SJSA1 (cell line): ENCODE results near the gene RALB. TPM values are rescaled to one million over a fixed set of nuclear protein-coding genes. Genes with fewer than 3 reads are reported as not detected.
"Not testable (repeated sequence)": the region's sequence is repeated elsewhere in the genome, so short reads cannot be mapped to it uniquely, and the experiment has no call there.

ENCODE experiments used
- DNase-seq, 2 experiments: peaks; one replicate each; pipeline ENCODE4 v3.0.0-alpha.2; 2015 to 2020; ENCODE audit warnings: low spot score in 2 of 2, low read depth in 1 of 2
- H3K27ac ChIP-seq: fragments of 250-450 bp; sonication (Bioruptor Pico); 2 replicates; pipeline ENCODE4 v1.5.1; 2020; ENCODE audit warnings: mild to moderate bottlenecking, moderate library complexity
- H3K27me3 ChIP-seq: fragments of 250-450 bp; sonication (Bioruptor Pico); replicated peaks from 2 replicates; pipeline ENCODE4 v1.5.1; 2020; ENCODE audit warnings: mild to moderate bottlenecking, moderate library complexity
- H3K36me3 ChIP-seq: fragments of 250-450 bp; sonication (Bioruptor Pico); 2 replicates; pipeline ENCODE4 v1.5.1; 2020; ENCODE audit warnings: mild to moderate bottlenecking
- H3K4me1 ChIP-seq: fragments of 250-450 bp; sonication (Bioruptor Pico); replicated peaks from 2 replicates; pipeline ENCODE4 v1.6.1; 2021; ENCODE audit warnings: mild to moderate bottlenecking
- H3K4me3 ChIP-seq: fragments of 250-450 bp; sonication (Bioruptor Pico); 2 replicates; pipeline ENCODE4 v1.5.1; 2020; ENCODE audit warnings: mild to moderate bottlenecking
- H3K9me3 ChIP-seq: fragments of 250-450 bp; sonication (Bioruptor Pico); replicated peaks from 2 replicates; pipeline ENCODE4 v1.5.1; 2020; ENCODE audit warnings: mild to moderate bottlenecking
- total RNA-seq: library from RNA; depleted of rRNA; stranded (reverse); fragments of >200 nt; shearing (Covaris generic); gene quantifications from 2 replicates; pipeline ENCODE4 v1.2.3, GENCODE V29; 2014

Gene RALB
- total RNA-seq, 1 experiment from 2014 or later, result 84.7 TPM

DNA sequence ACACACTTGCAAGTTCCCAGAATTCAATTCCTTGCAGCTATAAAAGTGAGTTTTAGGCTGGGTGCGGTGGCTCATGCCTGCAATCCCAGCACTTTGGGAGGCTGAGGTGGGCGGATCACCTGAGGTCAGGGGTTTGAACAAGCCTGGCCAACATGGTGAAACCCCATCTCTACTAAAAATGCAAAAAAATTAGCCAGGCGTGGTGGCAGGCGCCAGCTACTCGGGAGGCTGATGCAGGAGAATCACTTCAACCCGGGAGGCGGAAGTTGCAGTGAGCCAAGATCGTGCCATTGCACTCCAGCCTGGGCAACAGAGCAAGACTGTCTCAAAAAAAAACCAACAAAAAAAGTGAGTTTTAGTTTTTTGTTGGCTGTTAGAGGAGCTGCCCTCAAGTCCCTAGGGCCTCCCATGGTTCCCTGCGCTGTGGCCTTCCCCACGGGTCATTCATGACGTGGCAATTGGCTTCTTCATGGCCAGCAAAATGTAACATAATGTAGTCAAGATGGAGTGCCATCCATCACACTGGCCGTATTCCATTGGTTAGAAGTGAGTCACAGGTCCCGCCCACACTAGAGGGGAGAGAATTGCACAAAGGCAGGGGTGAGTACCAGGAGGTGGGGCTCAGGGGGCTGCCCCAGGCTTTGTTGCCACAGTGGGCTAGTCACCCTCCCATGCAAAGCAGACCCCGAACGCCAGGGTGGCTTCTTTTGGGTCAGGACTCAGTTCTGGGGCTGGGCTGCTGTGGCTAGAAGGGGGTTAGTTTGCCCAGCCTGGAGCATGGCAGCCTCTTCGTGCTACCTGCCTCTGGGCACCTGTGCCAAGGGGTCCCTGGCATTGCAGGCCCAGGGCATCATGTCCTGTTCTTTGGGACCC, 55.6 kb downstream of the RALB start:
- Histone ChIP-seq H3K27ac (no peak overlapping the region), H3K9me3 (no peaks in the 10 kb centered on the region), H3K36me3 (peaks cover 71% of the 10 kb centered on the region), H3K4me3 (no peak overlapping the region), H3K27me3 (no peaks in the 10 kb centered on the region), H3K4me1 (peaks cover 26% of the 10 kb centered on the region)
- no peak for DNase-seq

DNA sequence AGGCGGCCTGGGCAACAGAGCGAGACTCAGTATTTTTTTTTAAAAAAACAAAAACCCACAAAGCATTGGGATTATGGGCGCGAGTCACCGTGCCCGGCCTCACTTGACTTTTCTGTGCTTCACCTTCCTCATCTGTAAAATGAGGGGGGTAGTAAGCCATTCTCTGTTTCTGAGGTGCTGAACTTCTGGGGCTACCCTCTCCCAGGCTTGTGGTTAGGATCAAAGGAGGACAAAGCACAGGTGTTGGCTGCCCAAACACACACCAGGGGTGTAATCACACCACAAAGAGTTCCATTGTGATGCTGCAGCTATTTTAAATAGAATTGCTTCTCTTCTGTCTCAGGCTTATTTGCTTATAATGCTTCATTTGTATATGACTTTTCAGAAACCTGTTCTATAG, 57.5 kb downstream of the RALB start:
- peaks cover 21% of the 10 kb centered on the region for H3K4me1 ChIP-seq
- H3K36me3 ChIP-seq, result peaks cover 74% of the 10 kb centered on the region
- no peak overlapping the region for H3K27ac ChIP-seq
- H3K4me3 ChIP-seq, result no peak overlapping the region
- no peaks in the 10 kb centered on the region for H3K27me3 ChIP-seq
- DNase-seq, result no peak
- H3K9me3 ChIP-seq, result no peaks in the 10 kb centered on the region

DNA sequence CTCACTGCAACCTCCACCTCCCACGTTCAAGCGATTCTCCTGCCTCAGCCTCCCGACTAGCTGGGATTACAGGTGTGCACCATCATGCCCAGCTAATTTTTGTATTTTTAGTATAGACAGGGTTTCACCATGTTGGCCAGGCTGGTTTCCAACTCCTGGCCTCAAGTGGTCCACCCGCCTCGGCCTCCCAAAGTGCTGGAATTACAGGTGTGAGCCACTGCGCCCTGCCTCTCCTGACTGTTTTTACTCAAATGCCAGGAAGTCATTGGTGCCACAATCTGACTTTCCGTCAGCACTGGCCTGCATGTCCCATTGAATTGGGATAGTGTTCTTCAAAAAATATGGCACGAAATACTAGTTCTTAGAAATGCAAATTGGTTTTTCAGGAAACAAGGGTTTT, 58.2 kb downstream of the RALB start:
- Histone ChIP-seq H3K4me1 (peaks cover 15% of the 10 kb centered on the region), H3K36me3 (peaks cover 72% of the 10 kb centered on the region)
- not testable (repeated sequence) for H3K4me3 ChIP-seq, DNase-seq, H3K27ac ChIP-seq, H3K9me3 ChIP-seq, H3K27me3 ChIP-seq

DNA sequence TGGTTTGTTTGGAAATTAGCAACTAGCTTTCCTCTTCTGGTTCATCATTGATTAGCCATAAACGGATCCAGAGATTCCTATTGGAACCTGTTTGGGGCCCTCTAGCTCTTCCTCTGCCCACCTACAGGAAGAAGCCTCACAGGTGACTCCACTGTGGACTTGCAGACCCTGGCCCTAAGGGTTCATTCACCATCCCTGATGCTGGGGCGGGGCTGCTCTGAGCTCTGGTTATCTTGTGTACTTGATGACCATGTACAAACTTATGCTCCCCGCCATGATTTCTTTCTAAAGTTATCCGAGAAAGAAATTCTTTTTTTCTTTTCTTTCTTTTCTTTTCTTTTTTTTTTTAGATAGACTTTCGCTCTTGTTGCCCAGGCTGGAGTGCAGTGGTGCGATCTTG, 59.4 kb downstream of the RALB start:
- Histone ChIP-seq H3K36me3 (peaks cover 70% of the 10 kb centered on the region), H3K27me3 (no peaks in the 10 kb centered on the region), H3K27ac (no peak overlapping the region), H3K4me3 (no peak overlapping the region), H3K9me3 (no peaks in the 10 kb centered on the region), H3K4me1 (peaks cover 15% of the 10 kb centered on the region)
- no peak for DNase-seq

DNA sequence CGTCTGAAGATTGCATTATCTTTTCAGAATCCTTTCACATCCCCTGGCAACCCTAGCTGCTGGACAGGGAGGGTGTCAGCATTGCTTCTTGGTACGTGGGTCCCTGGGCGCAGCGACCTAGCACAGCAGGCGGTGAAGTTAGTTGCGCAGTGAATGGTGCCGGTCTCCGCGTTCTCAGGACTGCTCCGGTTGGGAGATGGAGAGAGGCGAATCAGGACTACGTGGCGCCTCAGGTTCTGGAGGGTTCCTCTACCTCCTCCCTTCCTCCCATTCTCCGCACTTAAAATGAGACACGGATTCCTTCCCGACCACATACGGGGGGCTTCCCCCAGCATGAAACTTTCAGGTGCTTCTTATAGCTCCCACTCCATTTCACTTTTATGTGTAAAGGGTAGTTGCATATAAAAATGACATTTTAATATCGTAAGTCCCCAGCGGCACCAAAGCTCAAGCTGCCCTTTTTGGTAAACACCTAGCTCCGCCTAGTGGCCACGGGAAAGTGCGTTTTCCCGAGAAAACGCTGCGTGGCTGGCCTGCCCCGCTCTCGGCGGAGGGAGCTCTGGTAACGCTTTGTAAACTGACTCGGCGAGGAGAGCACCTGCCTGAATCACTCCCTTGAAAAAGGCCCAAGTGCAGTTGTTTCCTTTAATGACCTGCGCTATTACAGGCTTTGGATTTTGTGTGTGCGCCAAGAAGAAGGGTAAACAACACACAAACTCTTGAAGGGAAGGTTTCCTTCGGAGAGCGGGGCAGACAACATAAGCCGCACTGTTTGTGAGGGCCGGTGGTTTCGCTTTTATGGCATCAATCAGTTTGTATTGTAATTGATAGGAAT, 60.4 kb downstream of the RALB start:
- peaks cover 15% of the 10 kb centered on the region for H3K4me1 ChIP-seq
- H3K27me3 ChIP-seq, result no peaks in the 10 kb centered on the region
- peak; percentile 75 to 84 for DNase-seq
- peak overlapping the region; percentile 12 for H3K4me3 ChIP-seq
- H3K27ac ChIP-seq, result 0 out of 2 replicates have a peak overlapping the region, but pooled peaks have one; percentile 3
- peaks cover 60% of the 10 kb centered on the region for H3K36me3 ChIP-seq
- H3K9me3 ChIP-seq, result no peaks in the 10 kb centered on the region

DNA sequence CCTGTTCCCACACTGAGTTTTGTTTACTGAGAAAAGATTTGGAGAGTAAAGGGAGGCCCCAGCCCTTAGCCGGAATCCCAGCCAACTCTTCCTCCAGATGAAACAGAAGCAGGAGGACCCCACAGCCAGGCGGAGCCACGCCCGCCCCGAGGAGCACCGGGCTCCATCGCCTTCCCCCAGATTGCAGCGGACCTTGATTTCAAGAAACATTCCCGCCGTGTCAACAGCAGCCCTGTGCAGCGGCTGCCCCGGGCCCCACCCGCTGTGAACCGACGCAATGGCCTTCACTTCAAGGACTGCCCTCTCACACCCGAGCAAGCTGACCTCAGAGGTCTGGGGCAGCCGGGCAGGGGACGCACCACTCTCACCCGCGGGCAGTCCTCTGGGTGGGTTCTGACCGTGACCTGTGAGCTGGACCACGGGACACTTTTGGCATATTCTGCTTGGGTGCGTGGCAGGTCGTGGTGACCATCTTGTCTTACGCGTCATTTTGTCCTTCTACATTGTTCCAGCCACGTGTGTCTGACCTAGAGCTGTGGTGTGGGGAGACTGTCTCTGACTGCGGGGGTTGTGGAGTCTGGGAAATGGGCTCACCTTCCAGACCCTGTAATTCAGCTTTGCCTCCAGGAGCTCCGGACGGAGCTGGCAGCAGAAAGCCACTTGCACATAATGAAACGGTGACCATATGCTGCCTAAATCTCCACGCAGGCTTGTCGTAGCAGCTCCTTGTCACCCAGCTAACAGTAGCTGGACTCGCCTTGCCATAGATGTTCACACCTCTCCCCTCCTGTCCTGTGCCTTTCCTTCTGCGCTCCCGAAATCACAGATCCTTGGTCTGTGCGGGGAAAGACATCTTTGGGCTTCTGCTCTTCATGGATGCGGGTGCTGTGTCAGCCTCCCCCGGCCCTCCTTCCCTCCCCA, 61.3 kb downstream of the RALB start:
- Histone ChIP-seq H3K4me3 (no peak overlapping the region), H3K4me1 (peaks cover 15% of the 10 kb centered on the region), H3K27me3 (no peaks in the 10 kb centered on the region), H3K9me3 (no peaks in the 10 kb centered on the region), H3K27ac (no peak overlapping the region), H3K36me3 (peaks cover 53% of the 10 kb centered on the region)
- DNase-seq, result no peak

DNA sequence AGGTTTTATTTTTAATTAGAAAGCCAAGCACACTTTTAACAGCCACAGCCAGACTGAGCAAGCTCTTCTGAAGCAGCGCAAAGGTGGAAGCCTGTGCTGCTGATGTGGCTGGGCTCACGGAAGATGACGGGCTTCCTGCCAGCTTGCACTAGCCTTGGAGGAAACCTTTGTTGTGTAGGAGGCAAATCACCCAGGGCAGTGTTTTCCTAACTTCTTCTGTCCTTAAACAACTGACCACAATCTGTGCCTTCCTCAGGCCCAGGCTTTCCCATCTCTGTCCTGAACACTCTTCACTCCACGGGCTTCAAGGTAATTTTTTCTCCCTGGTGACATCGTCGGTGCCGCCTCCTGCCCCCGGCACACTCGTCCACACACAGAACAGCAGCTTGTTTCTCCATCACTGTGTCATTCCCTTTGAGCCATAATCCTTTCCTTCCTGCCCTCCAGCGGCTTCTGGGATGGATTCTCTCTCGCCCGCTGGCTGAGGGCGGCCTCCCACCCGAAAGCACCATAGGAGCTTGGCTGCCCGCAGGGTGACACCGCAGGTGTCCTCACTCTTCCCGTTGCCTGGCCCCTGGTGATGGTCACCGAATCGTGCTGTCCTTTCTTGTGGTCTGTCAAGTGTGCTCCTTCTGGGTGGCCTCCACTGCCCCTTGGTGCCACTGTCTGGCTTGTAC, 62.2 kb downstream of the RALB start:
- Histone ChIP-seq H3K4me3 (no peak overlapping the region), H3K27me3 (no peaks in the 10 kb centered on the region), H3K27ac (no peak overlapping the region), H3K36me3 (peaks cover 50% of the 10 kb centered on the region), H3K9me3 (no peaks in the 10 kb centered on the region), H3K4me1 (peaks cover 15% of the 10 kb centered on the region)
- no peak for DNase-seq

DNA sequence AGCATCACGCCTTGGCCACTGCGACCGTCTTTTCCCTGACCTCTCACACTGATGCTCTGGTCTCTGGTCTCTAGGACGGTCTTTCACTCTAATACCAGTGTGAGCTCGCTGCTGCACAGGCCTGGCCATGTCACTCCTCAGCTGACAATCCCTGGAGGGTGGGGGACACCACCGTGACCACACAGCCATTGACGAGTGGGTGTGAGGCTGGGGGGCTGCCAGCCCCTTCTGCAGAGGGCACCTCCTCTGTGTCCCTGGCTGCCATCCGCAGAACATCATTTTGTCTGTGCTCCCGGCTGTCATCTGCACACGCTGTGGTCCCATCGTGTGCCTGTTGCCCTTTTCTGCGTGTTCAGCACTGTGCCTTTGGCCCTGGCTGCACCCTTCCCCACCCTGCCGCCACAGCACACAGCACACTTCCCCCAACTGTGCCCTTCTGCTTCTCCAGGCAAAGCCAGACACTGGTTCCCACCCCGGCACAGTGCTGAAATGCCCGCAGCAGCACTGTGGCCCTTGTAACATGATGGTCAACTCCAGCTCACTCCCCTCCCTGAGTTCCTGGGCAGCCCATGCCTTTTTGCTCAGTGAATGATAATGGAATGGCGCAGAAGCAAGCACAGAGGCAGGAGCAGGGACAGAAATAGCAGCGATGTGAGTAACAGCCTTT, 62.8 kb downstream of the RALB start:
- H3K27me3 ChIP-seq, result no peaks in the 10 kb centered on the region
- no peak overlapping the region for H3K27ac ChIP-seq
- no peaks in the 10 kb centered on the region for H3K9me3 ChIP-seq
- H3K4me3 ChIP-seq, result no peak overlapping the region
- DNase-seq, result no peak
- peaks cover 44% of the 10 kb centered on the region for H3K36me3 ChIP-seq
- H3K4me1 ChIP-seq, result peaks cover 12% of the 10 kb centered on the region

DNA sequence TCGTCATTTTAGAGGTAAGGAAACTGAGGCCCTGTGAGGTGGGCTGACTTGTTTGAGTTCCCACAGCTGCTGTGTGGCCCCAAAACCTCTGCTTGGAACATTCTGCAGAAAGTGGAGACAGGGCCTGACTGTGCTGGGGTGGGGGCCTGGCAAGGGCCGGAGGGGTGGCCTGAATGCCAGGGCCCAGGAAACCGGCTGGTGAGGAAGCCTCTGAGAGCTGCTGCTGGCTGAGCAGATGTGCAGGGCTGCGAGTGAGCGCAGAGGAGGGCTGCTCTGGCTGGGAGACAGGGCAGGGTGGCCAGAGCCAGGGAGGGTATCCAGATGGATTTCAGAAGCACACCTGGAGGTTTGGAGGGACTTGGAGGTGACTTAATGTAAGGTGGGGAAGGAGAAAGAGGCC, 63.4 kb downstream of the RALB start:
- Histone ChIP-seq H3K4me1 (peaks cover 10% of the 10 kb centered on the region), H3K9me3 (no peaks in the 10 kb centered on the region), H3K27ac (no peak overlapping the region), H3K4me3 (no peak overlapping the region), H3K36me3 (peaks cover 38% of the 10 kb centered on the region), H3K27me3 (no peaks in the 10 kb centered on the region)
- no peak for DNase-seq

DNA sequence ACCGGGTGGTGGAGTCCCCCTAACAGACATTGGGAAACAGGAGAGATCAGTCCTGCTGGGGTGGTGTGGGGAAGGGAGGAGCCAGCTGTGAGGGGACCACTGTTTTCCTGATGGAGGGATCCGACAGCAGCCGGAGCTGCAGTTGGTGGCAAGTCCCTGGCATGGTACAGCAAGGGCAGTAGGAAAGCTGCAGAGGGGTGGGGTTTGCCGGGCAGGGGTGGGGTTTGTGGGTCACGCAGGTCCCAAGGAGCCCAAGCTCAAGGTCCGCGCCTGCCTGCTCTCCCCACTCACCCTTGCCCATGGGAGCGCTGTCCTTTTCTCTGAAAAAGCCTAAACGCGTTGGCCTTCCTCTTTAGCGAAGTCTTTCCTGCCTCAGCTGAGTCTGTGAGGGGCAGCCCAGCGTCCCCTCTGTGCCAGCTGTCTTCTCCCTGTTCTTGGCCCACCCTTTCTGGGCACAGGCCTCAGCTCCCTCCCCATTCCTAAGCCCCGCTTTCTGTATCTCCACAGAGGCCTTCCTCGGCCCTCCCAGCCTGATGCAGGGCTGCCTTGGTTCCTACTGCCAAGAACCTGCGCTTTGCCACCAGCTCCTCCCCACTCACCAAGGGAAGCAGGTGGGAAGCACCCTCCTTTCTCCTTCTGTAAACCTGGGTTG, 64.0 kb downstream of the RALB start:
- Histone ChIP-seq H3K36me3 (peaks cover 34% of the 10 kb centered on the region), H3K27me3 (no peaks in the 10 kb centered on the region), H3K4me1 (peaks cover 10% of the 10 kb centered on the region), H3K4me3 (no peak overlapping the region), H3K27ac (no peak overlapping the region), H3K9me3 (no peaks in the 10 kb centered on the region)
- no peak for DNase-seq

DNA sequence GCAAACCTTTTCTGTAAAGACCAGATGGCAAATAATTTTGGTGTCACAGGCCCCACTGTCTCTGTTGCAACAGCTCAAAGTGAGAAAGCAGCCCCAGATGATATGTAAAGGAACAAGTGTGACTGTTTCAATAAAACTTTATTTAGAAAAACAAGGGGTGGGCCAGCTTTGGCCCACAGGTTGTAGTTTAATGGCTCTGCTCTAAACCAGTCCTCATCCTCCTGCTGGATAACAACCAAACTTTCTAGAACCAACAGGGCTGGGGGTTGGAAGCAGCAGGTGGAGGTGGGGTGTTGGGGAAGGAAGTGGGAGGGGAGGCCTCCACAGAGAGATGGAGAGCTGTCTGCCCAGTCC, 64.5 kb downstream of the RALB start:
- H3K27me3 ChIP-seq, result no peaks in the 10 kb centered on the region
- no peak overlapping the region for H3K27ac ChIP-seq
- H3K9me3 ChIP-seq, result no peaks in the 10 kb centered on the region
- peaks cover 34% of the 10 kb centered on the region for H3K36me3 ChIP-seq
- H3K4me1 ChIP-seq, result peaks cover 10% of the 10 kb centered on the region
- no peak overlapping the region for H3K4me3 ChIP-seq
- no peak for DNase-seq

DNA sequence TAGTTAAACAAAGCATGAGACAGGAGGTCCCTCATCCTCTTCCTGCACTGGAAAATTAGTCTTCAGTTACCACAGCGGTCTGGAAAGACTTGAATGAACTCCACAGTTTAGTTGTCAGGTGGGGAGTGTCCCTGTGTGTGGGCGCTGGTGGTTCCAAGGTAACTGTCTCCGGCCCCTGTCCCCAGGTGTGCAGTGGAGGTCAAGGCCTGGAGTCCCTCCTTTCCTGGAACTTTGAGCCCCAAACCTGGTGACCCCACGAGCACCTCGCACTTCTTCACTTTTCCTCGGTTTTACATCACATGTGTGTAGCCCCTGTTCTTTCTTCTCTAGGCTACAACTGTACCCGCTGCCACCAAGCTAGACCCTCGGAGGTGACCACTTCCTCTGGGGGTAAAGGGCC, 65.3 kb downstream of the RALB start:
- H3K4me3 ChIP-seq, result no peak overlapping the region
- peaks cover 29% of the 10 kb centered on the region for H3K36me3 ChIP-seq
- no peaks in the 10 kb centered on the region for H3K27me3 ChIP-seq
- H3K4me1 ChIP-seq, result peaks cover 5% of the 10 kb centered on the region
- H3K9me3 ChIP-seq, result no peaks in the 10 kb centered on the region
- H3K27ac ChIP-seq, result no peak overlapping the region
- no peak for DNase-seq
